IMR-90 (cell line): ENCODE data around the gene ITPK1. TPM values are rescaled to one million over a fixed set of nuclear protein-coding genes. Genes with fewer than 3 reads are reported as not detected.

Experiments
- ATAC-seq: fragments of 200-7000 bp; cut with Tn5 transposase; 2 replicates; pipeline ENCODE4 v1.9.1; 2020; ENCODE audit warnings: low read depth, mild to moderate bottlenecking, moderate library complexity
- BruUV-seq: library from RNA; stranded (reverse); fragments of 400-500 nt; replicated peaks from 2 replicates; lab custom pipeline; 2021; lab: Mats Ljungman, UMichigan
- CTCF ChIA-PET: fragments of 300-600 bp; formaldehyde crosslinking; extraction: SDS; loops from one replicate; lab custom pipeline; 2021; ENCODE audit warnings: antibody characterized with exemption; lab: Yijun Ruan, JAX
- POLR2A ChIA-PET: fragments of 300-600 bp; sonication (Branson Sonifier 250); formaldehyde crosslinking; loops from one replicate; lab custom pipeline; 2022; ENCODE audit warnings: antibody characterized with exemption; ENCODE audit not compliant: unreplicated experiment; lab: Charles Lee
- DNase-seq: peaks from one replicate; pipeline ENCODE4 v3.0.0; 2013
- H2AFZ ChIP-seq: replicated peaks from 2 replicates; pipeline ENCODE3; 2013; ENCODE audit warnings: low read length, mild to moderate bottlenecking; ENCODE audit not compliant: poor library complexity
- H2AK5ac ChIP-seq: 2 replicates; pipeline ENCODE4 v1.6.1; 2013; ENCODE audit warnings: low read depth, low read length, inconsistent platforms
- H2AK9ac ChIP-seq: replicated peaks from 2 replicates; pipeline ENCODE3; 2013; ENCODE audit warnings: mild to moderate bottlenecking, low read depth, low read length, moderate library complexity; ENCODE audit not compliant: poor library complexity
- H2BK120ac ChIP-seq: 2 replicates; pipeline ENCODE4 v1.6.1; 2013; ENCODE audit warnings: low read depth, low read length, inconsistent platforms
- H2BK15ac ChIP-seq: 3 replicates; pipeline ENCODE4 v1.6.1; 2013; ENCODE audit warnings: low read depth, low read length, inconsistent platforms
- H2BK20ac ChIP-seq: 2 replicates; pipeline ENCODE4 v1.6.1; 2013; ENCODE audit warnings: low read depth, mild to moderate bottlenecking, inconsistent platforms, low read length, moderate library complexity
- H2BK5ac ChIP-seq: 2 replicates; pipeline ENCODE4 v1.6.1; 2013; ENCODE audit warnings: mild to moderate bottlenecking, low read depth, low read length, inconsistent platforms; ENCODE audit not compliant: poor library complexity, severe bottlenecking
- H3K14ac ChIP-seq: replicated peaks from 2 replicates; pipeline ENCODE4 v1.6.1; 2013; ENCODE audit warnings: low read depth, low read length, inconsistent platforms
- H3K18ac ChIP-seq: 2 replicates; pipeline ENCODE4 v1.6.1; 2013; ENCODE audit warnings: low read depth, low read length, control low read depth
- H3K23ac ChIP-seq: 2 replicates; pipeline ENCODE4 v1.6.1; 2013; ENCODE audit warnings: low read depth, low read length, inconsistent platforms
- H3K27ac ChIP-seq: 2 replicates; pipeline ENCODE4 v1.5.1; 2013; ENCODE audit warnings: mild to moderate bottlenecking, control low read depth, low read length; ENCODE audit not compliant: insufficient read depth
- H3K27me3 ChIP-seq: 2 replicates; pipeline ENCODE4 v1.6.1; 2013; ENCODE audit warnings: low read length; ENCODE audit not compliant: control insufficient read depth, insufficient read depth
- H3K36me3 ChIP-seq: 2 replicates; pipeline ENCODE4 v1.6.1; 2013; ENCODE audit warnings: low read length, mixed read lengths; ENCODE audit not compliant: control insufficient read depth, insufficient read depth
- H3K4ac ChIP-seq: 2 replicates; pipeline ENCODE4 v1.6.1; 2013; ENCODE audit warnings: low read depth, low read length, inconsistent platforms
- H3K4me1 ChIP-seq: 2 replicates; pipeline ENCODE4 v1.6.1; 2013; ENCODE audit warnings: low read length, mixed read lengths; ENCODE audit not compliant: control insufficient read depth, insufficient read depth
- H3K4me2 ChIP-seq: 2 replicates; pipeline ENCODE4 v1.6.1; 2013; ENCODE audit warnings: low read depth, mild to moderate bottlenecking, control low read depth, low read length, moderate library complexity
- H3K4me3 ChIP-seq: 2 replicates; pipeline ENCODE4 v1.5.1; 2013; ENCODE audit warnings: low read depth, mild to moderate bottlenecking, control low read depth, low read length, moderate library complexity; ENCODE audit not compliant: insufficient read depth
- H3K56ac ChIP-seq: 2 replicates; pipeline ENCODE4 v1.6.1; 2013; ENCODE audit warnings: low read length, inconsistent platforms; ENCODE audit not compliant: insufficient read depth; ENCODE audit errors: extremely low read depth
- H3K79me1 ChIP-seq, 2 experiments: 2 replicates each; pipeline ENCODE4 v1.6.1; 2013; ENCODE audit warnings: low read length in 2 of 2, inconsistent platforms in 1 of 2, low read depth in 1 of 2
- H3K9ac ChIP-seq: 2 replicates; pipeline ENCODE4 v1.6.1; 2013; ENCODE audit warnings: low read depth, low read length, control low read depth
- H3K9me1 ChIP-seq: 2 replicates; pipeline ENCODE4 v1.6.1; 2013; ENCODE audit warnings: low read length, inconsistent platforms; ENCODE audit not compliant: insufficient read depth
- H3K9me3 ChIP-seq: 2 replicates; pipeline ENCODE4 v1.6.1; 2013; ENCODE audit warnings: low read length; ENCODE audit not compliant: control insufficient read depth, insufficient read depth
- H4K20me1 ChIP-seq: 2 replicates; pipeline ENCODE4 v1.6.1; 2013; ENCODE audit warnings: low read length, inconsistent platforms; ENCODE audit not compliant: insufficient read depth
- H4K5ac ChIP-seq: 2 replicates; pipeline ENCODE4 v1.6.1; 2013; ENCODE audit warnings: mild to moderate bottlenecking, low read depth, low read length, control low read depth
- H4K8ac ChIP-seq, 2 experiments: 2 replicates each; pipeline ENCODE4 v1.6.1; 2013; ENCODE audit warnings: low read depth in 2 of 2, low read length in 2 of 2, control low read depth in 1 of 2, inconsistent platforms in 1 of 2
- H4K91ac ChIP-seq: 2 replicates; pipeline ENCODE4 v1.6.1; 2013; ENCODE audit warnings: low read depth, low read length, inconsistent platforms; ENCODE audit not compliant: insufficient read depth
- BHLHE40 ChIP-seq: fragments of 150-350 bp; IDR thresholded peaks from 2 replicates; pipeline ENCODE4 v1.6.1; 2016; ENCODE audit warnings: mild to moderate bottlenecking, low read depth, low read length
- CEBPB ChIP-seq: IDR thresholded peaks from 2 replicates; pipeline ENCODE4 v1.6.1; 2012; ENCODE audit warnings: low read depth, low read length, improper control_type of control experiment
- CHD1 ChIP-seq: IDR thresholded peaks from 2 replicates; pipeline ENCODE4 v1.6.1; 2012; ENCODE audit warnings: low read depth, low read length, improper control_type of control experiment
- CTCF ChIP-seq: conservative IDR thresholded peaks from 2 replicates; pipeline ENCODE4 v1.5.1; 2012; ENCODE audit warnings: mild to moderate bottlenecking, low read depth, low read length, improper control_type of control experiment
- FOS ChIP-seq: fragments of 150-350 bp; IDR thresholded peaks from 2 replicates; pipeline ENCODE4 v1.6.1; 2016; ENCODE audit warnings: low read depth, low read length
- NFE2L2 ChIP-seq: fragments of 150-350 bp; IDR thresholded peaks from 2 replicates; pipeline ENCODE4 v1.6.1; 2016; ENCODE audit warnings: low read depth, mild to moderate bottlenecking, low read length
- POLR2A ChIP-seq: IDR thresholded peaks from 2 replicates; pipeline ENCODE4 v1.6.1; 2012; ENCODE audit warnings: mild to moderate bottlenecking, low read depth, low read length
- RAD21 ChIP-seq: IDR thresholded peaks from 2 replicates; pipeline ENCODE4 v1.6.1; 2012; ENCODE audit warnings: low read length, improper control_type of control experiment
- RCOR1 ChIP-seq: IDR thresholded peaks from 2 replicates; pipeline ENCODE4 v1.6.1; 2012; ENCODE audit warnings: mild to moderate bottlenecking, low read length, improper control_type of control experiment; ENCODE audit not compliant: insufficient replicate concordance
- SMC3 ChIP-seq: fragments of 150-350 bp; IDR thresholded peaks from 2 replicates; pipeline ENCODE4 v1.6.1; 2016; ENCODE audit warnings: low read depth, mild to moderate bottlenecking, antibody characterized with exemption, low read length, moderate library complexity
- WGBS, 2 experiments: methylation state at CpG; one replicate each; pipeline versions ENCODE4 v1.1.5 to v1.1.7; 2013; ENCODE audit warnings: missing lambda C conversion rate in 2 of 2; ENCODE audit not compliant: insufficient read length in 1 of 2; ENCODE audit errors: extremely low coverage in 2 of 2; 5-methylcytosine and 5-hydroxymethylcytosine counted together
- dilution Hi-C: fragments of 300-500 bp; cut with HindIII; formaldehyde crosslinking; loops from one replicate; pipeline ENCODE4 v1.14.3; 2018; ENCODE audit warnings: low sequenced_read_pairs; ENCODE audit not compliant: unreplicated experiment
- in situ Hi-C: fragments of 300-500 bp; cut with MboI; formaldehyde crosslinking; loops from 3 replicates; pipeline ENCODE4 v1.14.3; 2019; ENCODE audit warnings: low sequenced_read_pairs, inconsistent platforms, mixed read lengths
- intact Hi-C: fragments of 100-400 bp; cut with micrococcal nuclease; formaldehyde crosslinking; loops from 2 replicates; pipeline ENCODE4 v1.10.0; 2022
- polyA plus RNA-seq, 3 experiments: library from polyadenylated mRNA; depleted of rRNA; stranded (reverse); fragments of >200 nt; gene quantifications; 2 replicates each; pipeline ENCODE4 v1.2.3, GENCODE V29; 2012; ENCODE audit warnings: low replicate concordance in 1 of 3
- total RNA-seq: library from RNA; depleted of rRNA; stranded (reverse); fragments of >200 nt; gene quantifications from 2 replicates; pipeline ENCODE4 v1.2.3, GENCODE V29; 2012
- TF ChIP-seq, protein P1 (sequence below): fragments of 150-350 bp; IDR thresholded peaks from 2 replicates; pipeline ENCODE4 v1.6.1; 2016; ENCODE audit warnings: low read depth, mild to moderate bottlenecking, low read length, moderate library complexity, borderline replicate concordance

ITPK1 gene
- total and polyA plus RNA-seq, 2 of the 4 experiments (the other 2 are of a cell fraction) = 21.7 to 26.9 TPM

- no peak overlapping the region for H2BK20ac ChIP-seq
- TF ChIP-seq NFE2L2 = no peak
- TF ChIP-seq RAD21 = no peak
- TF ChIP-seq, protein P1, sequence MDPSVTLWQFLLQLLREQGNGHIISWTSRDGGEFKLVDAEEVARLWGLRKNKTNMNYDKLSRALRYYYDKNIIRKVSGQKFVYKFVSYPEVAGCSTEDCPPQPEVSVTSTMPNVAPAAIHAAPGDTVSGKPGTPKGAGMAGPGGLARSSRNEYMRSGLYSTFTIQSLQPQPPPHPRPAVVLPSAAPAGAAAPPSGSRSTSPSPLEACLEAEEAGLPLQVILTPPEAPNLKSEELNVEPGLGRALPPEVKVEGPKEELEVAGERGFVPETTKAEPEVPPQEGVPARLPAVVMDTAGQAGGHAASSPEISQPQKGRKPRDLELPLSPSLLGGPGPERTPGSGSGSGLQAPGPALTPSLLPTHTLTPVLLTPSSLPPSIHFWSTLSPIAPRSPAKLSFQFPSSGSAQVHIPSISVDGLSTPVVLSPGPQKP = no peak
- no peak for TF ChIP-seq SMC3
- TF ChIP-seq CTCF = no peak
- no peak for TF ChIP-seq FOS
- no peak for TF ChIP-seq POLR2A
- TF ChIP-seq CHD1 = no peak
- no peak for TF ChIP-seq CEBPB
- TF ChIP-seq BHLHE40 = no peak
- no peak for TF ChIP-seq RCOR1
- H3K9me1 ChIP-seq = no peaks in the 10 kb centered on the region
- no peaks in the 10 kb centered on the region for H3K9me3 ChIP-seq
- WGBS, 2 experiments = 93% methylated on average over 5 of the region's 7 CpGs; no CpG with 5 or more reads in 1 of the 2 experiments
- H3K14ac ChIP-seq = no peak overlapping the region
- H4K91ac ChIP-seq = no peak overlapping the region
- H3K79me1 ChIP-seq = no peaks in the 10 kb centered on the region
- no peaks in the 10 kb centered on the region for H3K4me1 ChIP-seq
- no peak overlapping the region for H4K8ac ChIP-seq
- no peak overlapping the region for H3K18ac ChIP-seq
- H3K9ac ChIP-seq = no peak overlapping the region
- intact Hi-C loops = no loop called here
- H3K4ac ChIP-seq = no peak overlapping the region
- no peak overlapping the region for H2BK5ac ChIP-seq
- H3K27me3 ChIP-seq = no peaks in the 10 kb centered on the region
- dilution Hi-C loops = no loop called here
- no peak overlapping the region for H2AK5ac ChIP-seq
- H3K4me3 ChIP-seq = no peak overlapping the region
- CTCF ChIA-PET = interaction anchor here (1.5 to 1.8 kb wide), 3 partner anchors 162 to 226 kb away, joined by 8 to 11 read pairs (median 9); no protein-coding TSS in a partner anchor
- H3K23ac ChIP-seq = no peak overlapping the region
- no TSS peak for BruUV-seq
- no peak for ATAC-seq
- H2BK15ac ChIP-seq = no peak overlapping the region
- H4K20me1 ChIP-seq = no peaks in the 10 kb centered on the region; the same call in 1 of the 2 replicates
- no peak overlapping the region for H3K27ac ChIP-seq
- H2AK9ac ChIP-seq = no peak overlapping the region
- in situ Hi-C loops = loop anchor here (5.0 kb wide), 1 partner anchor 186 kb away; no protein-coding TSS in a partner anchor
- POLR2A ChIA-PET = no interaction called here
- no peak overlapping the region for H3K56ac ChIP-seq
- H2BK120ac ChIP-seq = no peak overlapping the region
- H2AFZ ChIP-seq = no peak overlapping the region
- no peak overlapping the region for H3K4me2 ChIP-seq
- DNase-seq = no peak
- no peak overlapping the region for H4K5ac ChIP-seq
- H3K36me3 ChIP-seq = no peaks in the 10 kb centered on the region
Measured at GRCh38 chr14:92951261-92951660, 164.5 kb downstream of the ITPK1 start.
